HepG2 (cell line): Measurements from ENCODE around the gene AHSG. TPM values are rescaled to one million over a fixed set of nuclear protein-coding genes. Genes with fewer than 3 reads are reported as not detected.

Experiments
- ATF5 ChIP-seq: sonication (generic); formaldehyde crosslinking; IDR thresholded peaks from 2 replicates; pipeline ENCODE4 v1.4.0; 2020; ENCODE audit warnings: mild to moderate bottlenecking, low read depth, missing genetic modification reagents
- BCL6 ChIP-seq: IDR thresholded peaks from 2 replicates; pipeline ENCODE4 v1.6.1; 2016; ENCODE audit warnings: missing genetic modification reagents, missing compliant biosample characterization
- CBX5 ChIP-seq: sonication (generic); formaldehyde crosslinking; IDR thresholded peaks from 2 replicates; pipeline ENCODE4 v1.4.0; 2020; ENCODE audit warnings: missing genetic modification reagents, borderline replicate concordance
- EED ChIP-seq: sonication (generic); formaldehyde crosslinking; IDR thresholded peaks from 2 replicates; pipeline ENCODE4 v1.5.0; 2020; ENCODE audit warnings: mild to moderate bottlenecking, missing genetic modification reagents
- HNF4A ChIP-seq: sonication (generic); formaldehyde crosslinking; IDR thresholded peaks from 2 replicates; pipeline ENCODE4 v1.4.0; 2020; ENCODE audit warnings: missing genetic modification reagents
- KLF16 ChIP-seq, 2 experiments: sonication (generic) in 1 of 2; formaldehyde crosslinking in 1 of 2; IDR thresholded peaks; 2 replicates each; pipeline versions ENCODE4 v1.6.1 to v1.8.0; 2016 to 2023; ENCODE audit warnings: missing genetic modification reagents in 2 of 2, missing compliant biosample characterization in 1 of 2
- MATR3 ChIP-seq: sonication (generic); formaldehyde crosslinking; IDR thresholded peaks from 2 replicates; pipeline ENCODE4 v1.4.0; 2020; ENCODE audit warnings: missing genetic modification reagents
- MYC ChIP-seq: sonication (generic); formaldehyde crosslinking; IDR thresholded peaks from 2 replicates; pipeline ENCODE4 v1.9.0; 2021; ENCODE audit warnings: missing genetic modification reagents, borderline replicate concordance
- TERF1 ChIP-seq: sonication (generic); formaldehyde crosslinking; IDR thresholded peaks from 2 replicates; pipeline ENCODE4 v1.8.0; 2022; ENCODE audit warnings: mild to moderate bottlenecking, missing genetic modification reagents, moderate library complexity
- TRIM24 ChIP-seq: sonication (generic); formaldehyde crosslinking; IDR thresholded peaks from 2 replicates; pipeline ENCODE4 v1.8.0; 2022; ENCODE audit warnings: mild to moderate bottlenecking, missing genetic modification reagents
- U2AF2 ChIP-seq: fragments of 200-400 bp; formaldehyde crosslinking; IDR thresholded peaks from 2 replicates; pipeline ENCODE4 v1.6.1; 2017; ENCODE audit warnings: low read depth, mild to moderate bottlenecking, low read length
- ZC3H13 ChIP-seq: sonication (generic); formaldehyde crosslinking; IDR thresholded peaks from 2 replicates; pipeline ENCODE4 v1.8.1; 2023; ENCODE audit warnings: mild to moderate bottlenecking, missing genetic modification reagents, moderate library complexity
- ZNF280D ChIP-seq: sonication (generic); formaldehyde crosslinking; IDR thresholded peaks from 2 replicates; pipeline ENCODE4 v1.5.1; 2020; ENCODE audit warnings: mild to moderate bottlenecking, missing genetic modification reagents
- ZNF350 ChIP-seq: sonication (generic); formaldehyde crosslinking; IDR thresholded peaks from 2 replicates; pipeline ENCODE4 v1.4.0; 2020; ENCODE audit warnings: mild to moderate bottlenecking, low read depth, missing genetic modification reagents, borderline replicate concordance
- ZNF558 ChIP-seq: sonication (generic); formaldehyde crosslinking; IDR thresholded peaks from 2 replicates; pipeline ENCODE4 v1.9.0; 2022; ENCODE audit warnings: mild to moderate bottlenecking, missing genetic modification reagents, borderline replicate concordance
- ZNF562 ChIP-seq: sonication (generic); formaldehyde crosslinking; IDR thresholded peaks from 2 replicates; pipeline ENCODE4 v1.8.0; 2022; ENCODE audit warnings: missing genetic modification reagents, borderline replicate concordance
- ZNF691 ChIP-seq: sonication (generic); formaldehyde crosslinking; IDR thresholded peaks from 2 replicates; pipeline ENCODE4 v1.4.0; 2020; ENCODE audit warnings: missing genetic modification reagents, low read depth, mild to moderate bottlenecking, borderline replicate concordance
- ZNF83 ChIP-seq: sonication (generic); formaldehyde crosslinking; IDR thresholded peaks from 2 replicates; pipeline ENCODE4 v1.4.0; 2020; ENCODE audit warnings: missing genetic modification reagents, mild to moderate bottlenecking, borderline replicate concordance
- polyA plus RNA-seq, 8 experiments: library from polyadenylated mRNA; depleted of rRNA in 3 of 8; stranded (reverse) in 7 of 8; unstranded in 1 of 8; fragments of >200 nt; fragmentation: Illumina TruSeq in 4 of 8; extraction: Trizol in 4 of 8; gene quantifications; 2 replicates each; pipeline versions ENCODE4 v1.2.1 to v1.2.3, GENCODE V29; 2011 to 2016; ENCODE audit warnings: low read depth in 4 of 8, missing spikeins in 1 of 8, mixed read lengths in 1 of 8; ENCODE audit not compliant: insufficient read depth in 1 of 8
- total RNA-seq, 5 experiments: library from RNA; depleted of rRNA; stranded (reverse); fragments of >200 nt; fragmentation: Illumina TruSeq; extraction: Trizol; gene quantifications; 2 replicates each; pipeline ENCODE4 v1.2.3, GENCODE V29; 2016; ENCODE audit warnings: low read depth in 1 of 5
- TF ChIP-seq, protein P1 (sequence below): sonication (generic); formaldehyde crosslinking; IDR thresholded peaks from 2 replicates; pipeline ENCODE4 v1.5.1; 2020; ENCODE audit warnings: missing genetic modification reagents, mild to moderate bottlenecking, borderline replicate concordance
- TF ChIP-seq, protein P2 (sequence below), 2 experiments: fragments of 450-650 bp in 1 of 2; sonication (generic) in 1 of 2; formaldehyde crosslinking; IDR thresholded peaks; 2 replicates each; pipeline versions ENCODE4 v1.5.0 to v1.8.0; 2020 to 2022; ENCODE audit warnings: mild to moderate bottlenecking in 1 of 2, missing genetic modification reagents in 1 of 2

The AHSG gene
- total and polyA plus RNA-seq, 2 of the 13 experiments (the other 11 are each of a cell fraction or from before 2014, with no cell fraction given) = 2,043 to 19,152 TPM

- no peak for TF ChIP-seq U2AF2
- TF ChIP-seq, protein P1, sequence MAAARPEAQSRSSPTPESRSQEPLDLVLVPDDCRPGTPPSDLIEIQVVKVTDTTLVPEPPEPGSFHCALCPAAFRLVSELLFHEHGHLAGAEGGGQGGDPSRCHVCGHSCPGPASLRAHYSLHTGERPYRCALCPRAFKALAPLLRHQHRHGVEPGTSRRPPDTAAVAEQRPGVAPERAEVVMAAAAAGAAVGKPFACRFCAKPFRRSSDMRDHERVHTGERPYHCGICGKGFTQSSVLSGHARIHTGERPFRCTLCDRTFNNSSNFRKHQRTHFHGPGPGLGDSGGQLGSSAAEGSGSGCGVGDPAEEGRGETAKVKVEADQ = no peak
- TF ChIP-seq TRIM24 (CRISPR knock-in tag) = no peak
- TF ChIP-seq ZNF350 (CRISPR knock-in tag) = no peak
- TF ChIP-seq ZNF691 (CRISPR knock-in tag) = peak; percentile 49; the same call in 1 of the 2 replicates
- TF ChIP-seq, protein P2, sequence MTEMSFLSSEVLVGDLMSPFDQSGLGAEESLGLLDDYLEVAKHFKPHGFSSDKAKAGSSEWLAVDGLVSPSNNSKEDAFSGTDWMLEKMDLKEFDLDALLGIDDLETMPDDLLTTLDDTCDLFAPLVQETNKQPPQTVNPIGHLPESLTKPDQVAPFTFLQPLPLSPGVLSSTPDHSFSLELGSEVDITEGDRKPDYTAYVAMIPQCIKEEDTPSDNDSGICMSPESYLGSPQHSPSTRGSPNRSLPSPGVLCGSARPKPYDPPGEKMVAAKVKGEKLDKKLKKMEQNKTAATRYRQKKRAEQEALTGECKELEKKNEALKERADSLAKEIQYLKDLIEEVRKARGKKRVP (CRISPR knock-in tag; IDR thresholded peaks at IDR 0.05) = peak in 1 of 2 experiments; percentile 59; a peak in 2 of 4 replicates
- TF ChIP-seq ZNF280D (CRISPR knock-in tag) = 0 out of 2 replicates have a peak, but pooled peaks have one; percentile 52
- no peak for TF ChIP-seq TERF1
- peak; percentile 17; the same call in 1 of the 2 replicates for TF ChIP-seq HNF4A (CRISPR knock-in tag)
- TF ChIP-seq KLF16 (CRISPR knock-in tag; IDR thresholded peaks at IDR 0.05) = no peak
- no peak for TF ChIP-seq ZC3H13 (CRISPR knock-in tag)
- TF ChIP-seq ATF5 = no peak
- 0 out of 2 replicates have a peak, but pooled peaks have one; percentile 53 for TF ChIP-seq CBX5
- no peak for TF ChIP-seq ZNF83 (CRISPR knock-in tag)
- no peak for TF ChIP-seq ZNF558 (CRISPR knock-in tag)
- no peak for TF ChIP-seq MATR3 (CRISPR knock-in tag)
- no peak for TF ChIP-seq BCL6
- no peak for TF ChIP-seq ZNF562 (CRISPR knock-in tag)
- TF ChIP-seq MYC (CRISPR knock-in tag) = no peak
- no peak for TF ChIP-seq EED (CRISPR knock-in tag)
These were observed 22.8 kb upstream of the AHSG start (continued) for GRCh38 chr3:186589856-186590579.
